HG03060 (cell line): ENCODE data around the gene NHLH2.

ENCODE experiments used
- ATAC-seq: cut with Tn5 transposase; IDR thresholded peaks from one replicate; pipeline ENCODE4 v1.9.1; 2021; ENCODE audit warnings: low read depth, moderate number of reproducible peaks; ENCODE audit not compliant: unreplicated experiment

NHLH2 gene

GRCh38 chr1:115809076-115809475 lies 31.9 kb downstream of the NHLH2 start:
- ATAC-seq: no peak

- ATAC-seq: no peak
Observed at GRCh38 chr1:115807723-115808122, 33.2 kb downstream of the NHLH2 start.

GRCh38 chr1:115805597-115805996 lies 35.3 kb downstream of the NHLH2 start:
- ATAC-seq: no peak

- ATAC-seq: no peak
Observed at GRCh38 chr1:115802416-115802815, 38.5 kb downstream of the NHLH2 start.

GRCh38 chr1:115797486-115797885 lies 43.4 kb downstream of the NHLH2 start:
- no peak for ATAC-seq

GRCh38 chr1:115796897-115797296 lies 44.0 kb downstream of the NHLH2 start:
- no peak for ATAC-seq

GRCh38 chr1:115796036-115796435 lies 44.9 kb downstream of the NHLH2 start:
- no peak for ATAC-seq

GRCh38 chr1:115794976-115795639 lies 45.8 kb downstream of the NHLH2 start:
- ATAC-seq: no peak

GRCh38 chr1:115793162-115793561 lies 47.8 kb downstream of the NHLH2 start:
- no peak for ATAC-seq

- ATAC-seq: no peak
Observed at GRCh38 chr1:115791816-115792215, 49.1 kb downstream of the NHLH2 start.

- ATAC-seq: no peak
Observed at GRCh38 chr1:115790846-115791245, 50.1 kb downstream of the NHLH2 start.

- ATAC-seq: no peak
Observed at GRCh38 chr1:115790356-115790755, 50.6 kb downstream of the NHLH2 start.
